Measurements from ENCODE around the gene LDLRAD2.

The LDLRAD2 gene

GRCh38 chr1:21843996-21844395, 31.9 kb downstream of the LDLRAD2 start:
- DNase-seq (ENCODE audit: low spot score) = no peak

GRCh38 chr1:21845646-21846641, 33.9 kb downstream of the LDLRAD2 start:
- DNase-seq (ENCODE audit: low spot score) = no peak

- DNase-seq (ENCODE audit: low spot score) = no peak
Observed at GRCh38 chr1:21847223-21848205, 35.4 kb downstream of the LDLRAD2 start.

GRCh38 chr1:21848524-21849174, 36.6 kb downstream of the LDLRAD2 start:
- DNase-seq (ENCODE audit: low spot score) = no peak

- no peak for DNase-seq (ENCODE audit: low spot score)
Observed at GRCh38 chr1:21849909-21850576, 38.0 kb downstream of the LDLRAD2 start.

GRCh38 chr1:21851430-21852250, 39.6 kb downstream of the LDLRAD2 start:
- no peak for DNase-seq (ENCODE audit: low spot score)

GRCh38 chr1:21852282-21853130, 40.4 kb downstream of the LDLRAD2 start:
- DNase-seq (ENCODE audit: low spot score) = no peak

- DNase-seq (ENCODE audit: low spot score) = peak; percentile 9
Observed at GRCh38 chr1:21853131-21853427, 41.0 kb downstream of the LDLRAD2 start.

GRCh38 chr1:21854090-21854750, 42.2 kb downstream of the LDLRAD2 start:
- DNase-seq (ENCODE audit: low spot score) = no peak

GRCh38 chr1:21854751-21855131, 42.7 kb downstream of the LDLRAD2 start:
- DNase-seq (ENCODE audit: low spot score) = no peak

GRCh38 chr1:21855257-21856096, 43.4 kb downstream of the LDLRAD2 start:
- no peak for DNase-seq (ENCODE audit: low spot score)

GRCh38 chr1:21857142-21857839, 45.2 kb downstream of the LDLRAD2 start:
- no peak for DNase-seq (ENCODE audit: low spot score)

GRCh38 chr1:21857840-21858670, 46.0 kb downstream of the LDLRAD2 start:
- no peak for DNase-seq (ENCODE audit: low spot score)

- DNase-seq (ENCODE audit: low spot score) = no peak
Observed at GRCh38 chr1:21859669-21860179, 47.7 kb downstream of the LDLRAD2 start.

- peak; percentile 20 for DNase-seq (ENCODE audit: low spot score)
Observed at GRCh38 chr1:21860971-21861370, 48.9 kb downstream of the LDLRAD2 start.

GRCh38 chr1:21861602-21862429, 49.8 kb downstream of the LDLRAD2 start:
- DNase-seq (ENCODE audit: low spot score) = no peak

Measured in hematopoietic multipotent progenitor cell treated with erythropoietin and hydrocortisone succinate and interleukin-3 and kit ligand, for 15 days (in vitro differentiated cells).